CD4-positive, alpha-beta T cell treated with Interleukin-17A for 1 hour (primary cell): ENCODE data around the gene GNAL.

Experiments used
- DNase-seq: peaks from one replicate; pipeline ENCODE4 v3.0.0-alpha.2; 2020

The GNAL gene

GRCh38 chr18:11817229-11817628 lies 128.2 kb downstream of the GNAL start:
- DNase-seq, result no peak

- peak; percentile 19 for DNase-seq
These were observed 129.6 kb downstream of the GNAL start for GRCh38 chr18:11818486-11819203.

GRCh38 chr18:11819938-11820337 lies 130.9 kb downstream of the GNAL start:
- no peak for DNase-seq

- DNase-seq, result no peak
These were observed 131.6 kb downstream of the GNAL start for GRCh38 chr18:11820697-11821096.

GRCh38 chr18:11821208-11821607 lies 132.1 kb downstream of the GNAL start:
- no peak for DNase-seq

- no peak for DNase-seq
These were observed 132.7 kb downstream of the GNAL start for GRCh38 chr18:11821643-11822237.

GRCh38 chr18:11823545-11823944 lies 134.5 kb downstream of the GNAL start:
- DNase-seq, result no peak

- DNase-seq, result no peak
These were observed 137.8 kb downstream of the GNAL start for GRCh38 chr18:11826836-11827235.

GRCh38 chr18:11828786-11829432 lies 139.8 kb downstream of the GNAL start:
- DNase-seq, result no peak

- no peak for DNase-seq
These were observed 141.5 kb downstream of the GNAL start for GRCh38 chr18:11830585-11830984.

- DNase-seq, result no peak
These were observed 142.9 kb downstream of the GNAL start for GRCh38 chr18:11831921-11832320.

GRCh38 chr18:11834772-11835171 lies 145.7 kb downstream of the GNAL start:
- DNase-seq, result no peak

GRCh38 chr18:11839556-11839955 lies 150.5 kb downstream of the GNAL start:
- DNase-seq, result no peak

GRCh38 chr18:11840493-11840892 lies 151.4 kb downstream of the GNAL start:
- no peak for DNase-seq

- DNase-seq, result no peak
These were observed 153.5 kb downstream of the GNAL start for GRCh38 chr18:11842562-11842961.

- DNase-seq, result no peak
These were observed 155.4 kb downstream of the GNAL start for GRCh38 chr18:11844436-11844835.

GRCh38 chr18:11845654-11846053 lies 156.6 kb downstream of the GNAL start:
- DNase-seq, result no peak

- no peak for DNase-seq
These were observed 158.7 kb downstream of the GNAL start for GRCh38 chr18:11847811-11848210.

- DNase-seq, result no peak
These were observed 160.2 kb downstream of the GNAL start for GRCh38 chr18:11849279-11849678.

- peak; percentile 71 for DNase-seq
These were observed 161.0 kb downstream of the GNAL start for GRCh38 chr18:11849841-11850634.

GRCh38 chr18:11850821-11851145 lies 161.7 kb downstream of the GNAL start:
- DNase-seq, result peak; percentile 81

- peak; percentile 96 for DNase-seq
These were observed 162.2 kb downstream of the GNAL start, which contains the start of gene CHMP1B for GRCh38 chr18:11851146-11851805. CHMP1B (plus strand) TSS chr18:11851413; CDS start chr18:11851512, 99 bp downstream.

GRCh38 chr18:11851806-11852337 lies 162.8 kb downstream of the GNAL start:
- peak; percentile 63 for DNase-seq
